Inferior parietal cortex (tissue), 1 donor: Measurements from ENCODE around the gene DYRK2.

Experiments used
- DNase-seq: peaks from one replicate; pipeline ENCODE4 v3.0.0-alpha.2; 2016; ENCODE audit errors: extremely low spot score

Gene DYRK2

DNA sequence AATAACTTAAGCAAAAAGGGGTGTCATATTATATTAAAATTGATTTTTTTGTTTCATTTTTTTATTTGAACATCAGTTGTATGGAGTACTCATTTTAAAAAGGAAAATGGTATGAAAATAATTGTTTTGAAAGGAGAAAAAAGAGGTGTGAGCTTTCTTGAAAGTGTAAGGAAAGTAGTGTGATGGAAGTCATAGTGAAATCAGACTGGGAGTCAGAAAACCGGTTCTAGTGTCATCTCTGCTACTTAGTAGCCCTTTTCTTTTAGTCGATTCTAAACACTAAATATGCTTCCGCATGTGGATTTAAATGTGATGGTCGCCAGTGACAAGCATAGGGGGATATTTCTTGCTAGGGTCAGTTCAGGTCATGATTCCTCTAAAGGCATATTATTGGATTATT, 1.8 kb upstream of the DYRK2 start:
- no peak for DNase-seq

DNA sequence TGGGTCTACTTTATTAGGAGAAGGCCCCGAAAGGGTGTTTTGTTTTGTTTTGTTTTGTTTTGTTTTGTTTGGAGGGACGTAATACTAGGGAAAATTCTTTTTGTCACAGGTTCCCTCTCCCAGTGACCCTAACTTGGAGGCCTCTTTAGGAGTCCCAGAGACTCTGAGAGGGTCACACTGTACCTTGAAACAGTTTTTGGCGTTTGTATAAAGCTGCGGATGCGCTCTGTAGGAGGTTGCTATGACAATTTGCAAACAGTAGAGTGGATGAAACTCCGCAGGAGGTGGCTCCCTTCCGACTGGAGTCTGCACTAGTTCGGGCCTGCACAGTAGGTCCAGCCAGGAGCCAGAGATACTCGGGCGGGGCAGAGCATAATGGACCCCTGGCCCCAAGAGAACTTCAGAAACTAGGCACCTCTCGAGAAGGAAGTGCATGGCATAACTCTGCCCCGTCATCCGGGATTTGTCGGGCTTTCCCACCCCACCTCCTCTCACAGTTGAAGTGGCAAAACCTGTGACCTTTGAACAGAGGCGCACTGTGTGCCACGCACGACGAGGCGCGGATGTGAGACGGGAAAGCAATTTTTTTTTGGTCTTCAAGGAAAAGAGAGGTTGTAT, 1.3 kb upstream of the DYRK2 start:
- DNase-seq: no peak

GRCh38 chr12:67647799-67648520, 585 bp upstream of the DYRK2 start:
- DNase-seq: peak; percentile 39

DNA sequence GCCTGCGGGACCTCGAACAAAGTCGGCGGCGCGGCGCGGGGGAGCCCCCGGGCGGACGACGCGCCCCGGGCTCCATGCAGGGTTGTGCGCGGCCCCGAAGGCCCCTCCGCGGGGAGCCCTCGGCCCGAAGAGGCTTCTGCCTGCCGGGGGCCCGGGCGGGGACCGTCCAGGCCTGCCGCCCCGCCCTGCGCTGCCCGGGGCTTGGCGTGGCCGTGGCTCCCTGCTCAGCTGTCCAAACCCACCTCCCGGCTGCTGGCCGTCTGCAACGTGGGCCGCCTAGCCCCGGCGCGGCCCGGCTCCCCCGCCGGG, 670 bp downstream of the DYRK2 start:
- DNase-seq: no peak

DNA sequence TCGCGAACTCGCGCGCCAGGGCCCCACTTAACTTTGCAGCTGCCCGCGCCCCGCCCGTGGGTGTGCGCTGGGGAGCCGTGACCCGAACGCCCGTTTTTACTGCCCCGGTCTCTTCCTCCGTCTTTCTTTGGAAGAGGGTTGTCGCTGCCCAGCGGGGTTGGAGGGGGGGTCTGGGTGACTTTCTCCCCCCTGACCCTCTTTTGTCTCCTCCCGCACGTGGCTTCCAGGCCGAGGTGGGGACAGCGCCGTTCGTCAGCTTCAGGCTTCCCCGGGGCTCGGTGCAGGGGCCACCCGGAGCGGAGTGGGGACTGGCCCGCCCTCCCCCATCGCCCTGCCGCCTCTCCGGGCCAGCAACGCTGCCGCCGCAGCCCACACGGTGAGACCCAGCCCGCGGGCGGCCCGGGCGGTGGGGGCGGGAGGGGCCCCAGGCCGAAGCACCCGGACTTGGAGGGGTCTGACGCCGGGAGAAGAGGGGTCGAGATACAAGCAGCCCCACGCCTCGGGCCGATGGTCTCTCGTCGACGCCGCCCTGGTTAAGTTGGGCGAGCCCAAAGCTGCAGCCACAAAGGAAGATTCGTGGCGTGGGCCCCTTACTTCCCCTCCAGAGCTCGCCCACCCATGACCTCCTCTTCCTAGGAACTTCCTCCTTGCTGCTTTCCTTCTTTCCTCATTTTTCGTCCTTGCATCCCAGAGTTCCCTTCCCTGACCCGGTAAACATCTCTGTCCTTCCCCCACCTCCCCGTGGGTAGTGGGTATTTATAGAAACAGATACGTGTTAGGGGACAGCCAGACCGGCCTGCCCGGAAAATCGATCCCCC, 1.2 kb downstream of the DYRK2 start:
- DNase-seq: no peak

DNA sequence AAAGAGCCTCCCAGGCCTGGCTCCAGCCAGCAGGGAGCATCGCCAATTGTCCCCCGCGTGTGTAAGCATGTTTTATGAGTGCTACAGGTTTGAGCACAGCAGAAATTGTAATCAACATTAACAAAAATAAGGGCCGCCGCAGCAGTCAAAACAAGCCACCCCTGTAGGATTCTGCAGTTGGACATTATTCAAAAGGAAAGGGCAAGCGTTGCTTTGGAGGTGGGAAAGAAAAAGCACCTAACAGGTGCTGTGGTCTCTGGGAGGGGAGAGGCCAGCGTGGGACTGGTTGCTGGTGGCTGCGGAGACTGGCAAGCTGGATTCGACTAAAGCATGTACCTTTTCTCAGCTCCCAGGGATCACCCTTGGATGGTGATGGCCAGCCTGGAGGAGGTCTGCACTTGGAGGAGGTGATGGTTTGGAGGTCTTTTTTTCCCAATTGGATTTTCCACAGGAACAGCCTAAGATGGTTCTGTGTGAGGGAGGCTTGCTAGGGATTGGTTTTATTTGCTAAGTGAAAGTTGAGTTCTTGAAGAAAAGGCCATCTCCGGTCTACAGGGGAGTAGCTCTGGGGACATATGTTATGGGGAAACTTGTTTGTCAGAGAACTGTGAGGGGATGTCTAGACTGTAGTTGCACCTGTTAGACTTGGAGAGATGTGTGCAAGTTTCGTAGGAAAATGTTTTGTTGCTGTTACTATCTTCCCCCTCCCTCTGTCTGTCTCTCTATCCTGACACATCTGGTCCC, 2.0 kb downstream of the DYRK2 start:
- no peak for DNase-seq

DNA sequence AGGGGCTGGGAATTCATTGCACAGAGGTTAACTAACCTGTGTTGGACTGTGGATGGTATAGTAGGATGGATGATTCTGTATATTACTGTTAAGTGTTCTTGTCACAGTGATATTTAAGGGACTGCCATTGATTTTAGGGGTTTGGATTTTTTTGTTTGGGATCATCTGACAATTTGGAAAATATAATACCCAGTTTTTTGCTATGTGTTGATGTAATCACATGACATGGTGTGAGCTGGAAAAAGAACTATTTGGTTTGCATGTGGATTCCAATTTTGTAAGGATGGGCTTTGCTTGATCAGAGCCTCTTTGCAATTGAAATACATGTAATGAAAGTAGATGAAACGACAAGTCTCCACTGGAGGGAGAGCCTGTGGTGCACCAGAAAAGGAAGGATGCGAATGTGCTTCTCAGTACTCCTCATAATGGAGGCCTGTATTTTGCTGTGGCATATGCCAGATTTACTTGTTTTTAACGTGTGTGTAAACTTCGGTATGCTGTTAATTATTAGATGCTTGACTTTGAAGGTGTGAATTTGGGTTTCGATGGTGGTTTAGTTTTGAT, 2.7 kb downstream of the DYRK2 start:
- peak; percentile 61 for DNase-seq

DNA sequence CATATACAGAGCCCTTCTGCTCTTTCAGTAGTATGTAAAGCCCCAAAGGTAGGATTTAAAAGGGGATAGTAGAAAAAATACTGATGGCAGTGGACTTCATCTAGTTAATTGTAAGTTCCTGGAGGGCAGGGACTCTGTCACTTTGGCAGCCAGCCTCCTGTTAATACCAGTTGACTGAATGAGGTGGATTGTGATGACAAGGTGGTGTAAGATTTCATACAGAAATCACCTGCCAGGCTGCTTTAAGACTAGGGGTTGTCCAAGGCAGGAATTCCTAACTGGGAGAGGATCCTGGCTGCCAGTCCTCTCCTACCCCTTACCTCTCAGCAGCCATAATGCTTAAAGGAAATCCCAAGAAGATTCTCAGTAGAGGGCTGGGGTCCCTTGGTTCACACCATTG, 7.3 kb downstream of the DYRK2 start:
- DNase-seq: no peak

DNA sequence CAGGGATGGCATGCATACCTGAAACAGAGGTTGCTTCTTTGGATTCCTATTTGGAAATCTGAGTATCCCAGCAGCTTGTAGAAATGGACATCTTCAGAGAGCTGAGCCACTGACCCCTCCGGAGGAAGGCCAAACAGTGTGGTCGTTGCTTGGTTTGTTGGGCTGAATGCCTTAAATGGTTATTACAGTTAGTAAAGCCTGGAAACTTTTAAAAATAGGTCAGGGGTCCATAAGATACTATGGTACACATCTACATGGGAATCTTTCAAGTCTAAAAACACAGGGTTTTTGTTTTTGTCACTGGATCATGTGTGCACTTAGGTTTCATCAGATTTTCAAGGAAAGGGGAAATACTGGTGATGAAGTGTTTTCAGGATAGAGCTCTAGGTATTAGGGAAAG, 7.7 kb downstream of the DYRK2 start:
- DNase-seq: no peak

DNA sequence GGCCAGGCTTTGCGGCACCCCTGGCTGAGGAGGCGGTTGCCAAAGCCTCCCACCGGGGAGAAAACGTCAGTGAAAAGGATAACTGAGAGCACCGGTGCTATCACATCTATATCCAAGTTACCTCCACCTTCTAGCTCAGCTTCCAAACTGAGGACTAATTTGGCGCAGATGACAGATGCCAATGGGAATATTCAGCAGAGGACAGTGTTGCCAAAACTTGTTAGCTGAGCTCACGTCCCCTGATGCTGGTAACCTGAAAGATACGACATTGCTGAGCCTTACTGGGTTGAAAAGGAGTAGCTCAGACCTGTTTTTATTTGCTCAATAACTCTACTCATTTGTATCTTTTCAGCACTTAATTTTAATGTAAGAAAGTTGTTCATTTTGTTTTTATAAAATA, 9.9 kb downstream of the DYRK2 start:
- DNase-seq: no peak

- no peak for DNase-seq
Measured at GRCh38 chr12:67659292-67659691, 10.7 kb downstream of the DYRK2 start.

- no peak for DNase-seq
Measured at GRCh38 chr12:67661311-67662021, 12.9 kb downstream of the DYRK2 start.

- DNase-seq: no peak
Measured at GRCh38 chr12:67662910-67663538, 14.5 kb downstream of the DYRK2 start.

- no peak for DNase-seq
Measured at GRCh38 chr12:67664171-67664570, 15.6 kb downstream of the DYRK2 start.

- no peak for DNase-seq
Measured at GRCh38 chr12:67665679-67666078, 17.1 kb downstream of the DYRK2 start.

DNA sequence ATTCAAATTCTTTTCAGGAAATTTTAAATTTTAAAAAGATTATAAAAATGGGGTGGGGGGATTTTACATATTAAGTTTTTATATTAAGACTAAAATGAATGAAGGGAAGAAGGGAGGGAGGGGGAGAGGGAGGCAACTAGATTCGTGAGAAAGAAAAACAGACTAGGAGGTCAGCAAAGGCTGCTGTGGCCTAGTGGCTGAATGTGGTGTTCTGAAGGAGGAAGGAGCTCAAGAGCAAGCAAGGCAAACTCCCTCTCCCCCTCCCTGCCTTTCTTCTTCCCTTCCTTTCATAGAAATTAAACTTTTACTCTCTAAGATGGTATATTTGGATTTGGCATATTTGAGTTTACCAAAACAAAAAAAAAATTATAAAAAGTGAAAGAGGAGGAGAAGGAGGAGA, 18.1 kb downstream of the DYRK2 start:
- no peak for DNase-seq

GRCh38 chr12:67667276-67668073, 18.9 kb downstream of the DYRK2 start:
- no peak for DNase-seq

- DNase-seq: no peak
Measured at GRCh38 chr12:67669217-67669933, 20.8 kb downstream of the DYRK2 start.

GRCh38 chr12:67669934-67670631, 21.5 kb downstream of the DYRK2 start:
- no peak for DNase-seq
